Measurements from ENCODE around the gene YIPF4. TPM values are rescaled to one million over a fixed set of nuclear protein-coding genes. Genes with fewer than 3 reads are reported as not detected.
"Not testable (repeated sequence)": the region's sequence is repeated elsewhere in the genome, so short reads cannot be mapped to it uniquely, and the experiment has no call there.

Gene YIPF4
- total and polyA plus RNA-seq, 2 donors (not counting 3 experiments of a cell fraction or from before 2014, with no cell fraction given): 8.6 to 40.1 TPM

DNA sequence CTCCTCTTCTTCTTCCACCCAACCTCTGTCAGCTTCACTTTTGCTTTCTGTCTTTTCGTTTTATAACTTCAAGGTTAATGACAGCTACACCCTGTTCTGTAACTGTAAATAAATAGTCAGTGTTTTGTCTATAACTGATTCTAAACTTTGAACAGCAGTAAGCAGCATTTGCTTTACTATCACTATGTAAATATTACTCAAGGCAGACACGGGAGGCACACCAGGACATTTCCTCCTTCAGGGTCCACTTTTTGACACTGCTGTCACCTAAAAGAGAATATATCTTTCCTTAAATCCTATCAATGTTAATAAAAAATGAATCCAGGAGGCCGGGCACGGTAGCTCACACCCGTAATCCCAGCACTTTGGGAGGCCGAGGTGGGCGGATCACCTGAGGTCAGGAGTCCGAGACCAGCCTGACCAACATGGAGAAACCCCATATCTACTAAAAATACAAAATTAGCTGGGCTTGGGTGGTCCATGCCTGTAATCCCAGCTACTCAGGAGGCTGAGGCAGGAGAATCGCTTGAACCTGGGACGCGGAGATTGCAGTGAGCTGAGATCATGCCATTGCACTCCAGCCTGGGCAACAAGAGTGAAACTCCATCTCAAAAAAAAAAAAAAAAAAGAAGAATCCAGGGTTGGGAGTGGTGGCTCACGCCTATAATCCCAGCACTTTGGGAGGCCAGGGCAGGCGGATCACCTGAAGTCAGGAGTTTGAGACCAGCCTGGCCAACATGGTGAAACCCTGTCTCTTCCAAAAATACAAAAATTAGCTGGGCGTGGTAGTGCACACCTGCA lies 51.7 kb downstream of the YIPF4 start:
- dilution Hi-C loops (cut with MboI; ENCODE audit: extremely low pct_ligation_motif_present, low sequenced_read_pairs); POLR2A ChIA-PET; H4K20me1 ChIP-seq (replicated peaks; ENCODE audit: control insufficient read depth, extremely low read depth, insufficient read depth, low read length); H3K4me2 ChIP-seq (ENCODE audit: insufficient read depth, low read length); H3K36me3 ChIP-seq (ENCODE audit: control insufficient read depth in 2 of 2, extremely low read depth in 1 of 2, insufficient read depth in 2 of 2, low read length in 2 of 2); H3K4me1 ChIP-seq (ENCODE audit: control insufficient read depth, extremely low read depth, insufficient read depth, low read length); H3K27ac ChIP-seq (ENCODE audit: insufficient read depth, low read depth, low read length); BruUV-seq (replicated peaks); H3K4me3 ChIP-seq (replicated peaks in 1 of 3; ENCODE audit: insufficient read depth in 1 of 3, low read depth in 1 of 3, low read length in 3 of 3); H3K9me1 ChIP-seq (replicated peaks; ENCODE audit: control insufficient read depth, extremely low read depth, insufficient read depth, low read length); H3K9ac ChIP-seq (replicated peaks; ENCODE audit: extremely low read depth, insufficient read depth, low read length); H2AFZ ChIP-seq (ENCODE audit: low read depth, low read length); H3K9me3 ChIP-seq (replicated peaks; ENCODE audit: control insufficient read depth, insufficient read depth, low read length); H3K79me2 ChIP-seq (ENCODE audit: control insufficient read depth, insufficient read depth, low read length); intact Hi-C loops (cut with micrococcal nuclease); FAIRE-seq; DNase-seq (ENCODE audit: low read depth, low spot score); H3K27me3 ChIP-seq (ENCODE audit: control insufficient read depth in 2 of 2, insufficient read depth in 2 of 2, low read length in 2 of 2): not testable (repeated sequence)
- CTCF ChIA-PET: interaction anchor here (0.7 to 1.6 kb wide), 2 partner anchors 9 to 12 kb away, joined by 3 to 4 read pairs; no protein-coding TSS in a partner anchor

DNA sequence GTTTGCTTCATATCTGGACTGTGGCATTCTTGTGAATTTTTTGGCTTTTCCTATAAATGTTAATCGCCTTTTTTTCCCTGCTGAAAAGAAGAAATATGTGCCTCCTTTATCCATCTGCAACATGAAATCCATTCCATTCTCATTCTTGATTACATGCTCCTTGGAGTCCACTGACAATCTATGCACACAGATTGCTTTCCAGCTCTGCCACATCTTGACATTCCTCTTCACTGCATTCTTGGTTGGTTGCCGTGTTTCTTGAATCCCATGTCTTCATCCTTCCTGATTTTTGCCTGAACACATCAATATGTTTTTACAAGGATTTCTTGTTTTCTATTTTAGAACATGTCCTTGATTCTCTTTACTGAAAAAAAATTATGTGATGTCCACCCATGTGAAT lies 52.4 kb downstream of the YIPF4 start:
- H3K27ac ChIP-seq (ENCODE audit: insufficient read depth, low read depth, low read length): no peak overlapping the region
- no peaks in the 10 kb centered on the region for H3K27me3 ChIP-seq (ENCODE audit: control insufficient read depth in 2 of 2, insufficient read depth in 2 of 2, low read length in 2 of 2)
- no peak overlapping the region for H3K4me3 ChIP-seq (replicated peaks in 1 of 3; ENCODE audit: insufficient read depth in 1 of 3, low read depth in 1 of 3, low read length in 3 of 3)
- no peaks in the 10 kb centered on the region for H3K9me3 ChIP-seq (replicated peaks; ENCODE audit: control insufficient read depth, insufficient read depth, low read length)
- no TSS peak for BruUV-seq (replicated peaks)
- no peak overlapping the region for H3K9ac ChIP-seq (replicated peaks; ENCODE audit: extremely low read depth, insufficient read depth, low read length)
- TF ChIP-seq POLR2AphosphoS5 (IDR thresholded peaks at IDR 0.05; ENCODE audit: insufficient read depth, low read depth, low read length) (no peak), MYC (IDR thresholded peaks at IDR 0.05; ENCODE audit: low read depth, low read length) (no peak)
- intact Hi-C loops (cut with micrococcal nuclease): no loop called here
- no peaks in the 10 kb centered on the region for H3K9me1 ChIP-seq (replicated peaks; ENCODE audit: control insufficient read depth, extremely low read depth, insufficient read depth, low read length)
- no peaks in the 10 kb centered on the region for H3K36me3 ChIP-seq (ENCODE audit: control insufficient read depth in 2 of 2, extremely low read depth in 1 of 2, insufficient read depth in 2 of 2, low read length in 2 of 2)
- DNase-seq (ENCODE audit: low read depth, low spot score) (no peak), FAIRE-seq (no peak)
- ChIA-PET POLR2A (no interaction called here), CTCF (interaction anchor here (0.7 kb wide), 1 partner anchor 9 kb away, joined by 3 read pairs; no protein-coding TSS in a partner anchor)
- H4K20me1 ChIP-seq (replicated peaks; ENCODE audit: control insufficient read depth, extremely low read depth, insufficient read depth, low read length): no peaks in the 10 kb centered on the region
- dilution Hi-C loops (cut with MboI; ENCODE audit: extremely low pct_ligation_motif_present, low sequenced_read_pairs): no loop called here
- H2AFZ ChIP-seq (ENCODE audit: low read depth, low read length): no peak overlapping the region
- H3K4me1 ChIP-seq (ENCODE audit: control insufficient read depth, extremely low read depth, insufficient read depth, low read length): no peaks in the 10 kb centered on the region
- H3K4me2 ChIP-seq (ENCODE audit: insufficient read depth, low read length): no peak overlapping the region
- H3K79me2 ChIP-seq (ENCODE audit: control insufficient read depth, insufficient read depth, low read length): no peaks in the 10 kb centered on the region

Data from endothelial cell of umbilical vein (primary cell).